Stomach (tissue), 9 donors: ENCODE results near the gene RBM38. TPM values are rescaled to one million over a fixed set of nuclear protein-coding genes. Genes with fewer than 3 reads are reported as not detected.

ENCODE experiments used
- DNase-seq, 2 donors: peaks; one replicate each; pipeline versions ENCODE4 v3.0.0 to v3.0.0-alpha.2; 2013 to 2019
- H3K27ac ChIP-seq, 5 donors: fragments of 200-600 bp in 4 of 5; sonication (generic) in 4 of 5; one replicate each; pipeline ENCODE4 v1.5.1; 2013 to 2019; ENCODE audit warnings: mild to moderate bottlenecking in 1 of 5, moderate library complexity in 1 of 5
- H3K27me3 ChIP-seq, 3 donors: fragments of 200-600 bp; sonication (generic); one replicate each; pipeline ENCODE4 v1.5.1; 2017 to 2019; ENCODE audit warnings: mixed run types in 1 of 3
- H3K36me3 ChIP-seq, 4 donors: fragments of 200-600 bp; sonication (generic); 1 replicate in 3 of 4; 2 replicates in 1 of 4; pipeline ENCODE4 v1.5.1; 2016 to 2019
- H3K4me1 ChIP-seq, 4 donors: fragments of 200-600 bp; sonication (generic); one replicate each; pipeline ENCODE4 v1.5.1; 2016 to 2019
- H3K4me3 ChIP-seq, 4 donors: fragments of 200-600 bp; sonication (generic) in 3 of 4; one replicate each; pipeline ENCODE4 v1.5.1; 2016 to 2019; ENCODE audit warnings: mild to moderate bottlenecking in 1 of 4
- H3K9me3 ChIP-seq, 4 donors: fragments of 200-600 bp; sonication (generic); one replicate each; pipeline ENCODE4 v1.5.1; 2016 to 2019
- CTCF ChIP-seq, 7 experiments: fragments of 450-650 bp in 4 of 7; fragments of 200-600 bp in 3 of 7; sonication (generic) in 3 of 7; IDR thresholded peaks; one replicate each; pipeline ENCODE4 v1.5.1; 2016 to 2019; ENCODE audit warnings: antibody characterized with exemption in 7 of 7, control low read depth in 2 of 7, mild to moderate bottlenecking in 1 of 7
- EP300 ChIP-seq: sonication (generic); formaldehyde crosslinking; IDR thresholded peaks from one replicate; pipeline ENCODE4 v1.6.1; 2017; ENCODE audit warnings: antibody characterized with exemption
- POLR2A ChIP-seq, 4 donors: fragments of 450-650 bp; IDR thresholded peaks; one replicate each; pipeline ENCODE4 v1.6.1; 2016; ENCODE audit warnings: antibody characterized with exemption in 4 of 4, control low read depth in 2 of 4, mild to moderate bottlenecking in 1 of 4, moderate library complexity in 1 of 4
- POLR2AphosphoS5 ChIP-seq, 3 donors: sonication (generic); formaldehyde crosslinking; IDR thresholded peaks; one replicate each; pipeline ENCODE4 v1.6.1; 2016; ENCODE audit warnings: antibody characterized with exemption in 3 of 3
- whole genome bisulfite sequencing, 5 donors: extraction: QIAGEN DNeasy Blood & Tissue Kit in 3 of 5; methylation state at CpG; one replicate each; pipeline versions ENCODE4 v1.1.5 to v1.1.7; 2013 to 2018; 5-methylcytosine and 5-hydroxymethylcytosine counted together
- intact Hi-C: fragments of 100-400 bp; cut with DNase I; formaldehyde crosslinking; loops from one replicate; pipeline ENCODE4 v1.15.1; 2023; ENCODE audit warnings: low total_unique reads
- polyA plus RNA-seq, 3 donors: library from polyadenylated mRNA; stranded (reverse); fragments of 200-250 nt; gene quantifications; one replicate each; pipeline ENCODE4 v1.2.3, GENCODE V29; 2013
- total RNA-seq, 5 donors: library from RNA; depleted of rRNA; stranded (reverse); fragments of >200 nt; gene quantifications; one replicate each; pipeline versions ENCODE4 v1.1.0 to v1.2.3, GENCODE V29; 2014 to 2016
- donor health status: healthy with polysubstance abuse.
- donor health status: Bipolar disorder and iron deficiency.
- donor health status: healthy.

RBM38 gene
- total and polyA plus RNA-seq, 8 donors, result 5.3 to 37.8 (median 16.4) TPM

GRCh38 chr20:57414867-57415592 lies 23.8 kb downstream of the RBM38 start:
- TF ChIP-seq POLR2A (IDR thresholded peaks at IDR 0.05) (no peak), EP300 (no peak), CTCF (IDR thresholded peaks at IDR 0.05) (no peak), POLR2AphosphoS5 (IDR thresholded peaks at IDR 0.05) (peak in 1 of 3 donors; percentile 7)
- Histone ChIP-seq H3K9me3 (no peaks in the 10 kb centered on the region), H3K36me3 (peaks cover 0 to 2% (median under 1%) of the 10 kb centered on the region in 4 donors), H3K27me3 (no peaks in the 10 kb centered on the region), H3K4me3 (no peak overlapping the region), H3K4me1 (peaks cover 0 to 19% (median 13%) of the 10 kb centered on the region in 4 donors), H3K27ac (peak overlapping the region in 1 of 5 donors; percentile 26)
- DNase-seq, result peak in 1 of 2 donors; percentile 62
- WGBS, 5 donors, result 36 to 48% (median 38%) methylated on average over 11 to 19 of the region's 19 CpGs
- intact Hi-C loops, result no loop called here

- WGBS, 5 donors, result 77 to 88% (median 80%) methylated on average over 11 of the region's 11 CpGs
Measured at GRCh38 chr20:57415771-57416170, 24.6 kb downstream of the RBM38 start.

GRCh38 chr20:57416296-57417022 lies 25.3 kb downstream of the RBM38 start:
- Histone ChIP-seq H3K27me3 (peaks cover 0 to 12% (median 0%) of the 10 kb centered on the region in 3 donors), H3K9me3 (no peaks in the 10 kb centered on the region), H3K27ac (no peak overlapping the region), H3K4me3 (no peak overlapping the region), H3K4me1 (peaks cover 0 to 19% (median 13%) of the 10 kb centered on the region in 4 donors), H3K36me3 (no peaks in the 10 kb centered on the region)
- DNase-seq, result no peak
- WGBS, 5 donors, result 84 to 95% (median 89%) methylated on average over 13 to 15 of the region's 15 CpGs
- intact Hi-C loops, result no loop called here
- TF ChIP-seq POLR2A (IDR thresholded peaks at IDR 0.05), result no peak
- no peak for TF ChIP-seq POLR2AphosphoS5 (IDR thresholded peaks at IDR 0.05)
- no peak for TF ChIP-seq CTCF (IDR thresholded peaks at IDR 0.05)
- no peak for TF ChIP-seq EP300

More at GRCh38 chr20:57415771-57416170, 24.6 kb downstream of the RBM38 start:
- Histone ChIP-seq H3K9me3 (no peaks in the 10 kb centered on the region), H3K36me3 (no peaks in the 10 kb centered on the region), H3K4me3 (no peak overlapping the region), H3K27ac (no peak overlapping the region), H3K27me3 (peaks cover 0 to 5% (median 0%) of the 10 kb centered on the region in 3 donors), H3K4me1 (peaks cover 0 to 19% (median 13%) of the 10 kb centered on the region in 4 donors)
- TF ChIP-seq EP300, result no peak
- TF ChIP-seq CTCF (IDR thresholded peaks at IDR 0.05), result no peak
- no peak for TF ChIP-seq POLR2AphosphoS5 (IDR thresholded peaks at IDR 0.05)
- no peak for DNase-seq
- intact Hi-C loops, result no loop called here

- H3K4me1 ChIP-seq, result peaks cover 0 to 19% (median 13%) of the 10 kb centered on the region in 4 donors
- no peaks in the 10 kb centered on the region for H3K36me3 ChIP-seq
- TF ChIP-seq POLR2A (IDR thresholded peaks at IDR 0.05) (no peak), CTCF (IDR thresholded peaks at IDR 0.05) (no peak), POLR2AphosphoS5 (IDR thresholded peaks at IDR 0.05) (no peak), EP300 (no peak)
- H3K9me3 ChIP-seq, result no peaks in the 10 kb centered on the region
- 44 to 54% (median 50%) methylated on average over 6 of the region's 6 CpGs for WGBS, 5 donors
- intact Hi-C loops, result no loop called here
- no peak overlapping the region for H3K27ac ChIP-seq
- H3K27me3 ChIP-seq, result peaks cover 0 to 13% (median 0%) of the 10 kb centered on the region in 3 donors
- H3K4me3 ChIP-seq, result no peak overlapping the region
- no peak for DNase-seq
Measured at GRCh38 chr20:57417051-57417689, 26.0 kb downstream of the RBM38 start.
